DOHH2 (cell line): Measurements from ENCODE around the gene MYLK.

Experiments
- EZH2phosphoT487 ChIP-seq: fragments of 200-600 bp; sonication (generic); IDR thresholded peaks from 2 replicates; pipeline ENCODE4 v1.6.1; 2017; ENCODE audit warnings: borderline replicate concordance, mild to moderate bottlenecking, antibody characterized with exemption, low read length, moderate library complexity, mixed read lengths
- TF ChIP-seq, protein P1 (sequence below): fragments of 200-600 bp; sonication (generic); IDR thresholded peaks from one replicate; pipeline ENCODE4 v1.5.1; 2014; ENCODE audit warnings: antibody characterized with exemption, mild to moderate bottlenecking, low read depth, low read length; ENCODE audit not compliant: poor library complexity, severe bottlenecking

- TF ChIP-seq, protein P1, sequence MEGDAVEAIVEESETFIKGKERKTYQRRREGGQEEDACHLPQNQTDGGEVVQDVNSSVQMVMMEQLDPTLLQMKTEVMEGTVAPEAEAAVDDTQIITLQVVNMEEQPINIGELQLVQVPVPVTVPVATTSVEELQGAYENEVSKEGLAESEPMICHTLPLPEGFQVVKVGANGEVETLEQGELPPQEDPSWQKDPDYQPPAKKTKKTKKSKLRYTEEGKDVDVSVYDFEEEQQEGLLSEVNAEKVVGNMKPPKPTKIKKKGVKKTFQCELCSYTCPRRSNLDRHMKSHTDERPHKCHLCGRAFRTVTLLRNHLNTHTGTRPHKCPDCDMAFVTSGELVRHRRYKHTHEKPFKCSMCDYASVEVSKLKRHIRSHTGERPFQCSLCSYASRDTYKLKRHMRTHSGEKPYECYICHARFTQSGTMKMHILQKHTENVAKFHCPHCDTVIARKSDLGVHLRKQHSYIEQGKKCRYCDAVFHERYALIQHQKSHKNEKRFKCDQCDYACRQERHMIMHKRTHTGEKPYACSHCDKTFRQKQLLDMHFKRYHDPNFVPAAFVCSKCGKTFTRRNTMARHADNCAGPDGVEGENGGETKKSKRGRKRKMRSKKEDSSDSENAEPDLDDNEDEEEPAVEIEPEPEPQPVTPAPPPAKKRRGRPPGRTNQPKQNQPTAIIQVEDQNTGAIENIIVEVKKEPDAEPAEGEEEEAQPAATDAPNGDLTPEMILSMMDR: no peak
- TF ChIP-seq EZH2phosphoT487: no peak
Observed at GRCh38 chr3:123735456-123735855, 148.7 kb downstream of the MYLK start.
